T1000 (cell line): ENCODE results near the gene CDC123.
"Not testable (repeated sequence)": the region's sequence is repeated elsewhere in the genome, so short reads cannot be mapped to it uniquely, and the experiment has no call there.

Experiments
- DNase-seq: peaks from one replicate; lab custom pipeline; 2025; ENCODE audit warnings: mixed read lengths; lab: John Stamatoyannopoulos, UW

The CDC123 gene

DNA sequence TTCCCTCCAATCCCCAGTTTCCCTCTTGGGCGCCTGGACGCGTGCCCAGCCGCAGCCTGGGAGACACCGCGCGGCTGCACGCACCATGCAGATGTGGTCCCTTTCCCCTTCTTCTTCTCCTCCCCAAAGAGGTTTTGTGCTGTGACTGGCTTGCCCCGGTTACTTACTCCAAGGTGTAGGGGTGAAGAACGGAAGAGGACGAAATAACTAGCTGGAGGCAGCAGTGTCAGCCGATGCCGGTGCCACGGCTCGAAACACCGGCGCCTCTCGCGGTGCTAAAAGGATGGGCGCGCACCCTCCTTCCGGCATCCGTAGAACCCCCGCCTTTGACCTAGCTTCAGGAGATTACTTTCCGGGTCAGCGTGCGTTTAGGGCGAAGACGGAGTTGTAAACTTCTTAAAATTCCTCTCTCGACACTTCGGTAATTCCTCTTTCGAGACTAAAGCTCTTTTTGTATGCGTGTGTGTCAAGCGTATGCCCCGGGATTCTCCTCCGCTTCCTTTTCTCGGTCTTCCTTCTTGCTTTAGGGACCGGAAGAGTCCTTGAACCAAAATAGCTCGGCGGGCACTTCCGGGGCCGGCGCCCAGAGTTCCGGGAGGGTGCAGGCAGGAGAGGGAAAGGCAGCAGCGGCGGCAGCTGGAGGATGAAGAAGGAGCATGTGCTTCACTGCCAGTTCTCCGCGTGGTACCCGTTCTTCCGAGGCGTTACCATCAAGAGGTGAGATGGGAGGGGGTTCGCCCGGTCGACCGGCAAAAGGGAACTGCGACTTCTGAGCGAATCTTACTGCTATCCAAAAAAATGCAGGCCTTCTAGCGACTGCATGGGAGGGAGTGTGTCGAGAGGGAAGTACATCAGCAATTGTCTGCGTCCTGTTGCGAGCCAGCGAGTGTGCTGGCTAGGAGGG is at the start of gene CDC123, which contains the start of gene NUDT5:
Gene CDC123, plus strand, starts transcription at position 586 of the 904 bp plus-strand sequence. Its CDS starts 58 bp downstream, at position 644.
Gene NUDT5, minus strand, starts transcription at position 289 of the 904 bp plus-strand sequence. CDS start 9,600 bp downstream, outside the sequence.
- DNase-seq: peak; percentile 100

DNA sequence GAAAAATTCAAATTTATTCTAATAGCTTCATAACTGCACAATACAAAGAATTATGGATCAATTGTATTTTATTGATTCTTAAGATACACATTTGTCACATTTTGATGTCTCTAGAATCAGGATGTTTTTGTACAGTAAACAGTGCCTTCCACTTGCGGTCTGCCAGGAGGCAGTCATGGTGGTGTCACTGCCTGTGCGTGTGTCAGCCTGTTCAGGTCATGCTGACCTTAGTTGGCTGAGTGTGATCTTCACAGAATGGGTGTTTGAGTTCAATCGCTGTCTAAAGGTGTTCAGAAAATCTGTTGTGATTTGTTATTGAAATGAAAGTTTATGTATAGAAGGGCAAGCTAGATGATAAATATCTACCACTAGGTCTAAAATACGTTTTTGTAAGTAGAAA is 45.8 kb upstream of the CDC123 start:
- DNase-seq: no peak

DNA sequence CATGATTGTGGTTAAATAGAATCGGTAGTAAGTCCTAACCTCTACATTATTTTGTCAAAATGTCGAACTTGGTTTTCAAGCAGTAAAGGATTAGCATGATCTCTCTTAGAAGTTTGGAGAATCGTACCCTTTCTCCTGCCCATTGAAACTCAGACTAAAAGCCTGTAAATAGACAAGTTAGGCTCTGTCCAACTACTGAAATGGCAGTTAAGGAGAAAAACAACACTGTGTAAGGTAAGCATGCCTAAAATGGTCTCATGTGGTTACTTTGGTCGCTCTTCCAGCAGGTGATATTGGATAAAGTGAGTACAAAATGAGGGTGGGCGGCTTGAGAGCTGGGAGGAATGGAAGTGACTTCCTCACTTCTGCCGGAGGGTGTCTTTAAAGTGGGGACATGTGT is 41.5 kb upstream of the CDC123 start:
- DNase-seq: no peak

- no peak for DNase-seq
Observed at GRCh38 chr10:12156367-12157123, 39.4 kb upstream of the CDC123 start.

DNA sequence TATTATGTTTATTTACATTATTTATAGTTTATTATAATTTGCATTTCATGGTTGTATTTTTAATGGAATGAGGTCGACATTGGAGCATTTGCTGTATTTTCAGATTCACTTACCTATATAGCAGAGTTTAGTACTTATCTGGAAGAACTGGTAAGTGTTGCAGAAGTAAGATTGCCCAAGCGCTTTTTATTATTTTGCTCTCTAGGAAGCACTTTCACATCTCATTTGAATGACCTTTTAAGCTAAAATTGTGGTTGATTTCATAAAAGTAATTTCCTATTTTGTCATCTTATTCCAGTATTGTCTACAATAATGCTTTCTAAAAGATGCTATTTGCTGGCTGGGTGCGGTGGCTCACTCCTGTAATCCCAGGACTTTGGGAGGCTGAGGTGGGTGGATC is 37.9 kb upstream of the CDC123 start:
- no peak for DNase-seq

DNA sequence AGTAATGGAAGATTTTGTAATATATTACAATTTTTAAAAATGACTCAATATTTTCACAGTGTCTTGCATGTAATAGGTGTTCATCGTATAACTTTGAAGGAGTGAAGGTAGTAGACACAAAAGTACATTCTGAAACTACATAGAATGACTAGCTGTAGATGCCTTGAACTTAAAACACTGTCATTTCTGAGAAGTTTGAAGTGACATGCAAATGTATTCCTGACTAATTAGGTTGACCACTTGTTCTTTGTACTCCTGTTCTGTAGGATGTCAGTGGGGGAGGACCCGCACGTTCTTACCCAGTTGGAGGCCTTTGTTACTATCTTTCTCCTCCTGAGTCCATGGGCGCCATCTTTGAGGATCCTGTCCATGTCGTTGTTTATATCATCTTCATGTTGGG is 35.3 kb upstream of the CDC123 start:
- no peak for DNase-seq

GRCh38 chr10:12162927-12163326 is 33.1 kb upstream of the CDC123 start:
- DNase-seq: no peak

DNA sequence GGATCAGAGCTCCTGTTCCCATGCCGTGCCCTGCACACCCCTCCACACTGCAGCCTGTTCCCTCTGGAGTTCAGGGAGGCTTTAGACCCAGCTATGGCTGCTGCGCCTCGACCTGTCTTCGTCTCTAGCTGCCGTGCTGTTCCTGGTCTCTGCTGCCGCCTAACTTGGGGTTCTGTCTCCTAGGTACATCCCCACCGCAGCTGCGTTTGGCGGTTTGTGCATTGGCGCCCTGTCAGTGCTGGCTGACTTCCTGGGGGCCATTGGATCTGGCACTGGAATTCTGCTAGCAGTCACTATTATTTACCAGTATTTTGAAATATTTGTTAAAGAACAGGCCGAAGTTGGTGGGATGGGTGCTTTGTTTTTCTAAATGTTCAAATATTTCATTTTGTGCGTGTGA is 31.9 kb upstream of the CDC123 start:
- DNase-seq: no peak

- DNase-seq: no peak
Observed at GRCh38 chr10:12165036-12165435, 31.0 kb upstream of the CDC123 start.

GRCh38 chr10:12165999-12166775 is 29.8 kb upstream of the CDC123 start:
- no peak for DNase-seq

DNA sequence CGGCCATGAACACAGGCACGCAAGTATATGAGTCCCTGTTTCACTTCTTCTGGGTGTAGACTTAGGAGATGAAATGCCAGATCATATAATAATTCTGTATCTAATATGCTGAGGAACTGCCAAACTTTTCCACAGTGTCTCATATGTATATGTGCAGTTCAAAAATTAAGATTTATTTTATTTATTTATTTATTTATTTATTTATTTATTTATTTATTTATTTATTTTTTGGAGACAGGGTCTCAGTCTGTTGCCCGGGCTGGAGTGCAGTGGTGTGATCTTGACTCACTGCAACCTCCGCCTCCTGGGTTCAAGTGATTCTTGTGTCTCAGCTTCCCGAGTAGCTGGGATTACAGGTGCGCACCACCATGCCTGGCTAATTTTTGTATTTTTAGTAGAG is 24.5 kb upstream of the CDC123 start:
- not testable (repeated sequence) for DNase-seq

DNA sequence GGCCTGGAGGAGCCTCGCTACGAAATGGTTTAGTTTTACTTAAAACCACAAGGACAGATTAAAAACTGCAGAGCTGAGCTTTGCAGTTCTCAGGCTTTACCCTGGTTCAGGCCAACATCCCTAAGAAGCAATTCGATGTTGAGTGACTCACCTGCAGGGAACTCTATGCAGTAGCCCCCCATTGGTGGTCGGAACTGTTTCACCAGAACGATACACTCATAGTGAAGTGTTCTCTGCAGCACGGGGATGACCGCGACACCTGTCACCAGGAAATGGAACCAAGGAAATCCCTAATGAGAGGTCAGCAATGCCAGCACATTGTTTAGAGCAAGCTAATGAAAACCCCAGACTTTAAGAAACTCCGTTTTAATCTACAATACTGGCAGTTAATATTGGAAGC is 18.3 kb upstream of the CDC123 start:
- DNase-seq: peak; percentile 94

- no peak for DNase-seq
Observed at GRCh38 chr10:12179606-12180170, 16.3 kb upstream of the CDC123 start.

DNA sequence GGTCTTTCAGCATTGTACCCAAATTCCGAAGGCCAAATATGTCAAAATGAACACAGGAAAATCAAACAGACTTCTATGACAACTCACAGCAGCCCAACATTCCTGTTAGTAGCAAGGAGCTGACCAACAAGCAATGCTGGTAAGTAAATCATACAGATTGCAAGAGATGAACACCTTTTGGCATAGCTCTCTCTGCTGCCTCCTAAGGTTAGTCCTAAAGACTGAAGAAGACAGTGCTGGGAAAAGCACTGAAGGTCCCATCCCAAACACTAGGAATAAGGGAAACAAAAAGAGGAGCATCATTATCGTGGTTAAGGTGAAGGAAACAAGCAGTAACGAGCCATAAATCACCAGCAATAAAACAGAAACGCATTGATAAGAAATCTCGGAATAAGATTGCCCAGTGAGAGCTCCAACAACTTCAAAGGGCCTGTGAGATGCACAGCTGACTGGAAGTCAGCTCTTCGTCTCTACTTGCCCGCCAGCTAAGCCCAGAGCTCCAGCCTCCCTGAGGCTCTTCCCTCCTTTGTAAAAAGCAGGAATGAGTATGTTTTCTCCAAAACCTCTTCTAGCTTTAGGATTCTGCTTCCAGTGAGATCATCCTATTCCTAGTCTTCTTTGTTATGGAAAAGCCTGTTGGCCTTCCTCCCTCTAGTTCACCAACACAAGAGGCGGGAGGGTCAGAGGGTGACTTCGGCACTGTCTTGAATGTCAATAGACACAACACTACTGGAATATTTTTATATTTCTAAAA is 15.6 kb upstream of the CDC123 start:
- no peak for DNase-seq

GRCh38 chr10:12181065-12181775 is 14.8 kb upstream of the CDC123 start:
- DNase-seq: no peak

DNA sequence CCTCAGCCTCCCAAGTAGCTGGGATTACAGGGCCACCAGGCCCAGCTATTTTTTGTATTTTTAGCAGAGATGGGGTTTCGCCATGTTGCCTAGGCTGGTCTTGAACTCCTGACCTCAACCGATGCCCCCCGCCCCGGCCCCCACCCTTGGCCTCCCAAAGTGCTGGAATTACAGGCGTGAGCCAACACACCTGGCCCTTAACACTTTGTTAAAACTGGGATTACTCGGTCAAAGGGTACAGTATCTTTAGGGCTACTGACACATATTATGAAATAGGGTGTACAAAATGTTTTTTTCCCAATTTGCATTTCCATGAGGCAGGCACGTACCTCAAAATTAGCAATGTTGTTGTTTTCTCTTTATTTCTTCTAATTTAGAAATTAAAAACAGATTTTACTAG is 11.8 kb upstream of the CDC123 start:
- DNase-seq: no peak

DNA sequence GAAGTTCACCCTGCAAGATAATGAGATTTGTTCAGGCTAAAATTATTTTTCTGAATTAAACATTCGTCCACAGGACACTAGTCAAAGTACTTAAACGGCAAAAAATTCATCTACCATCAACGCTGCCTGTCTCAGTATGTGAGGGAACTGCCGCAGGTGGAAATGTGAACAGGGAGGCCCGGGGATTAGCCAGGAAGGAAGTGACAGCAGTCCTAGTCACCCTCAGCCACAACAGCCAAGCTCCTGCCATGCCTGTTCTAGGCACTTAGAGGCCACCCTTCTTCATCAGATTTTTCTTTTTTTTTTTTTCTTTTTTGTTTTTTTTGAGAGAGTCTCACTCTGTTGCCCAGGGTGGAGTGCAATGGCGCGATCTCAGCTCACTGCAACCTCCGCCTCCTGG is 9.7 kb upstream of the CDC123 start:
- no peak for DNase-seq

DNA sequence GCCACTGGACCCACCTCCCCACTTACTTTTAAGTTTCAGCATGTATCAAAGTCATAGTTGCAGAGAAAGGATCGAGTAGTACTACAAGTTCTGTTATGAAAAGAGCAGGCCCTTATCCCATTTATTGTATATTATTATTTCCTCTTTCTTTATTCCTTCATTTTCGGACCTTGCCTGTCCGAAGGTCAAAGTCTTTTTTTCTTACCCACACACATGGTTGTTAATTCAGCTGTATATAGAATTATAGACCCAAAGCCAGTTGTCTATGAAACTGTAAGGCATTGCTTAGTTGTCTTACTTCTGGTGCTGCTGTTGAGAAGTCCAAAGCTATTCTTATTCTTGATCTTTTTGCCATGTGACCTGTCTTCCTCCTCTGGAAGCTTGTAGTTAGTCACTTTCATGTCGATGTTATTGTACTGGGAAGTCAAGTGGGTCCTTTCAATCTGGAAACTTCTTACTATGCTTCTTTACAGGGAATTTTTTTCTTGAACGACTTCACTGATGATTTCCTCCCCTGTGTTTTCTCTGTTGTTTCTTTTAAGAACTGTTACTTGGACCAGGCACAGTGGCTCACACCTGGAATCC is 8.6 kb upstream of the CDC123 start:
- no peak for DNase-seq

- no peak for DNase-seq
Observed at GRCh38 chr10:12188656-12189055, 7.3 kb upstream of the CDC123 start.

DNA sequence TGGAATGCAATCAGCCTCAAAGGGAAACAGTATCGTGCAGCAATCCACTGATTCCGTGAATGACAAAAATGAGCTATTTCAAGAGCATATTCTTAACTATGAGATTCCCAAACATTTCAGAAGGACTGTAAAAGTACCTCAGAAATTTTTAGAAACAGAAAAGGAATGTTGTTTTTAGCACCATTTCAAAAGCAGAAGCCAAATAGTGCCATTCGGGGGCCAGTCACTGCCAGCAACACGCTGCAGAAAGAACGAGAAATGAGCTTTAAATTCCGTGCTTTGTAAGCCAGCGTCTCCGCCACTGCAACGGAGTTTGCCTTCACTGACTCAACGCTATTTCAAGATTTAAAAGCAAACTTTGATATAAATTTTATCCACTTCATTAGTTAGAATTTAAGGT is 6.6 kb upstream of the CDC123 start:
- no peak for DNase-seq
